Measurements from ENCODE around the gene HDAC7.

- TF ChIP-seq CTCF (conservative IDR thresholded peaks at IDR 0.05; ENCODE audit: low read depth, low read length), result no peak
- TF ChIP-seq EZH2 (IDR thresholded peaks at IDR 0.05; ENCODE audit: low read length, unreplicated experiment), result no peak
Measured at GRCh38 chr12:47757840-47758583, 61.7 kb downstream of the HDAC7 start.

Data from PC-3 (cell line).